Measurements from ENCODE around the gene NMD3.

- TF ChIP-seq YY1 (IDR thresholded peaks at IDR 0.05; ENCODE audit: insufficient read depth, insufficient read length) (no peak), SUZ12 (IDR thresholded peaks at IDR 0.05; ENCODE audit: extremely low read depth, insufficient read depth, insufficient read length) (no peak), ZNF274 (IDR thresholded peaks at IDR 0.05; ENCODE audit: low read depth, low read length) (no peak)
Measured at GRCh38 chr3:161199926-161200325, 21.2 kb upstream of the NMD3 start.
